NCI-H345 treated with DMSO at 0.1 percent for 48 hours (cell line): Measurements from ENCODE around the gene PPP3R2.
"Not testable (repeated sequence)": the region's sequence is repeated elsewhere in the genome, so short reads cannot be mapped to it uniquely, and the experiment has no call there.

Experiments
- DNase-seq: peaks from one replicate; lab custom pipeline; 2025; ENCODE audit not compliant: unreplicated experiment; lab: John Stamatoyannopoulos, UW

The PPP3R2 gene

DNA sequence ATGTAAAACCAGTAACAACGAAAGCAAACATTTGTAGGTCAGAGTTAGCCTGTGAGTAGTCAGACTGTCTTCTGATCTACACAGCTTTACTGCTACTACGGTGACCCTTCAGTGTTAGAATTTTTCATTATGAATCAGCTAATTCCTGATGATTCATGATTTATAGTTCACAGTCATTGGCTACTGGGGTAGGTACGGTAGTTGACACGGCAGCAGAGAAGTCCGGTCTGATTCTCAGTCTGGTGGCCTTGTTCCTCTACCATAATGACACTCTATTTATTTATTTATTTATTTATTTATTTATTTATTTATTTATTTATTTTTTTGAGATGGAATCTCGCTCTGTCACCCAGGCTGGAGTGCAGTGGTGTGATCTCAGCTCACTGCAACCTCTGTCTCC is 4.7 kb downstream of the PPP3R2 start:
- not testable (repeated sequence) for DNase-seq

DNA sequence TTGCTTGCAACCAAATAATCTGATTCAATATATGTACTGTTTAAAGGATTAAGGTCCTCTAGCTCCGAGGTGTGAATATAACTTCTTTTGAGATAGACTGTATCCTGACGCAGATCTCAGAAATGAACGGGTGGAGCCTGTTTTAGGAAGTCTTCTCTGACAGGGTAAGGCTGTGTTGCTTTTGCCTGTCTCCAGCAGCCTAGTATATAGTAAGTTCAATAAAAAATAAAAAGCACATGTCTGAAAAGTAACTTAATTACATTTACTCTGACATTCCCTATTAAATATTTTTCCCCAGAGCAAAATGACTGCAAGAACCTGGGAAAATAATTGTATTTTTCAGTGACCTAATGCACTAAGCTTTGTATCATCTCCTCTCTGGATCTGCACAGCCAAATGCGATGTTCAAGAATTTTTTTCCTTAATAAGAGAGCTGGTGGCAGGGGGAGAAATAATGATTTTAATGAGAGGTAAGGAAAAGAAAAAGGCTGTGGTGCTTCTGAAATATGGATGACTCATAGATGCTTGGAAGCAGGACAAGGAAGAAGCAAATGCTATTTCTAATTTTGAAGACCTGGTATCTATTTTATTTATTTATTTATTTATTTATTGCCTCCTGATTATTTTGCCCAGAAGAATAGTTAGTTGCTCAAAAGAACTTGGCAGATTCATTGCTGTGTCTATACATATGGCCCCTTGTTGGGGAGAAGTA is 7.3 kb downstream of the PPP3R2 start:
- no peak for DNase-seq

DNA sequence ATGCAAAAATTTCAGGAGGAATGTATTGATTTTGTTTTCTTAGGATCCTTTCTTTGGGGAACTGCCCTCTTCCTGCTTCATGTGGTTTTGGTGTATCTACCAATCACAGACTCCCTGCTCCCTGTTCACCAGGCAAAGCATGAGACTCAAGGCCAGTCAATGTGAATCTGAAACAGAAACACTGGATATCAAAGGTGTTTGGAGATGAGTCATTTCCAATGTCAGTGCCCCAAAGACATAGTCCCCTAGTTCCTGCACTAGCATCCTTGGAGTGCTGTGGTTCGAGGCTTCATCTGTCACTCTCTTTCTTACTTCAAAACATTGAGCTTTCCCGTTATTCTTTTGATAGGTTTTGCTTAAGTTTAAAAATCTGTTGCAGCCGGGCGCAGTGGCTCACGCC is 8.1 kb downstream of the PPP3R2 start:
- no peak for DNase-seq

DNA sequence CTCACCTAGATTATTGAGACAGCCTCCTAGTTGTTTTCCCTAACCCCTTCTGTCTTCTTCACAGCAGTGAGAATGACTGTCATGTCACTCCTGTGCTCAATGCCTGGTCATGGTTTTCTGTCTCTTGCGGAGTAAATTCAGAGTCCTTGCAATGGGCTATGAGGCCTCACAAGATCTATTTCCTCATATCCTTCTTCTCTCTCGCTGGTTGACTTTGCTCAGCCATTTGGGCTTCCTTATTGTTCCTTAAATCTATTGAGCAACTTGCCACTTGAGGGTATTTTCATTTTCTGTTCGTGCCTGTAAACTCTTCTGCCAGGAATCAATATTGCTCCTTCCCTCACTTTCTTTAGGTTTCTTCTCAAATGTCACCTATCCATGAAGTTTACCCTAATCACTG is 9.0 kb downstream of the PPP3R2 start:
- no peak for DNase-seq

DNA sequence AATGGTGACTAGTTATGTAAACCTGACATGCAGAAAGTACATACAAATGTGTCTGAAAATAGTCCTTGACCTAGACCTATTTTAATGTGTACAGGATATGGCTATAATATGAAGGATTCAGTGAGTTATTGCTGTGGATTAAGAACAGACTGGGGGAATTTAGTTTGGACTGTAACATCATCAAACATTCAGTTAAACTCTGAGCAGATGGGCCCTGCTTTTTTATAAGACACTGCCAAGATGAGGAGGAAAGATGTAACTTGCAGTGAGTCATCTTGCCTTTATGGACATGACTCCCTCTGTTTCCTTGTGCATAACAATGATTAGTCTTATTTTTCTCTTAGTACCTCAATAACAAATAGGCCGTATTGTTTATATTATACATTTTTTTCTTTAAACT is 12.2 kb downstream of the PPP3R2 start:
- no peak for DNase-seq

DNA sequence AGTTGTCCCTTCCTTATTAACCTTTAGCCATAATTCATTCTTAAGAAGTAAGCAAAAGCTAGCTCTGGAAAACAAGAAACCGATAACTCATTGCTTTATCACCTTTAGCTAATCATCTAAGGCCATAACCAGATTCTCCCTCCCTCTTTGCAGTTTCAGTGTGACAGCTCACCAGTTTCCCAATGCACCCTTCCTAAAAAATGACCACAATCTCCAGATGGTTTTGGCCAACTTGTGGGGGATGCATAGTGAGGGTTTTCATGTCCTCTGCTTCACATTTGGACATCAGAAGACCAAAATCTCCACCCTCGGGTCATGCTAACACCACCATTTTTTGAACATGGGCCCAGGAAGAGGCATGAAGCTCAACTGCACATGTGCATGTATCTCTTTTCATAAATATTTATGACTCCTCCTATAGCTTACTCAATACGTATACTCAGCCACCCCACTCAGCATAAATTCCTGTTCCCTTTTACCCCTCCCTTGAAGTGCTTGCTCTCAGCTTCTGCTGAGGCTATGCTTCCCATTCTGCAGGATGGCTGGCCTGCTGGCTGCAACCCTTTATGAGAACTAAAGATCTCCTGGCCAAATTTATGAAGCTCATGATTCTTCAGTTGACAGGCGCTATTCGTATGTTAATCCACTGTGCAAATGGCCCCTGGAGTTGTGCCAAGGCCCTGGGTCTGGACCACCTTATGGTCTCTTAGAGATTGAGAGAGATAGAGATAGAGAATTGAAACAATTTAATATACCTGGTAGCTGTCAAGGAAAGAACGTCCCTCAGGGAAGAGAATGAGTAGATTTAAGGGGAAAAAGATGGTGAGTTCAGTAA is 14.8 kb downstream of the PPP3R2 start:
- DNase-seq, result no peak

DNA sequence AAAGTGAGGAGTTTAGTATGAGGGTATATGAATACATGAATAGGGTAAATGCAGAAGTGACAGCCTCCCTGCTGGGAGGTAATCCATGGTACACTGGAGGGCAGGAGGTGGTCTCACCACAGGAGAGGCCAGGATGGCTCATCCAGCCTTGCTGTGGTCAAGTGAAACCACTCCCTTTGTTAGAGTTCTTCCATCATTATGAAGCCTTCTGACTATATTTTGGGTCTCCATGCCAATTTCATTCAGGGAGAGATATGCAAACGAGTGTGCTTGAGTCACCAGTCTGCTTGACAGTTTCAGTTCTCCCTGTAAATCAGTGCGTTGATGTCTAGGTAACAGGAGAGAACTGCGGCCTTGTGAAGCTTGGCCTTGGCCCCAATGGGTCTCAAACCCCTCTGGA is 16.4 kb downstream of the PPP3R2 start:
- DNase-seq, result no peak

DNA sequence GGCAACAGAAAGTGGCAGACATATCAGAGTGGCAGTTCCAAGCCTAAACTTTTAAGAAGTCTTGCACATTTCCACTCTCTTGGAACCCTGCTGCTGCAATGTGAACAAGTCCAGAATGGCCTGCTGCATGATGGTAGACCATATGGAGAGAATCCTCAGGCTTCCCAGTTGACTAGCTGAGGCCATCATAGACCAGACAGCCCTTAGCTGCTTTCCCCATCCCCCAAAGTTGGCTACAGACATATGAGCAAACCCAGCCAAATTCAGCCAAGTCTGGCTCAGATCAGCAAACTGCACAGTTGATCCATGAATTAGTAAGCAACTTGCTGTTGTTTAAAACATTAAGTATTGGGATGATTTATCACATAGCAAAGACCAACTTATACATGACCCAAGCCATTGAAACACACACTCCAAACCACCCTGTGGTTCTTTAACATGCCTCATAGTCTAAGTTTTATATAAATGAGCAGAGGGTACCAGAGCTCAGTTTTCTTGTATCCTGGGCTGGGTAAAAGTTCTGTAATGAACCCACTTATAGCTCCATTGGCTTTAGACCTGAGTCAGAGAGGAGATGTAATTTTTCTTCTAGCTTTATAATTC is 19.9 kb downstream of the PPP3R2 start:
- DNase-seq, result no peak

DNA sequence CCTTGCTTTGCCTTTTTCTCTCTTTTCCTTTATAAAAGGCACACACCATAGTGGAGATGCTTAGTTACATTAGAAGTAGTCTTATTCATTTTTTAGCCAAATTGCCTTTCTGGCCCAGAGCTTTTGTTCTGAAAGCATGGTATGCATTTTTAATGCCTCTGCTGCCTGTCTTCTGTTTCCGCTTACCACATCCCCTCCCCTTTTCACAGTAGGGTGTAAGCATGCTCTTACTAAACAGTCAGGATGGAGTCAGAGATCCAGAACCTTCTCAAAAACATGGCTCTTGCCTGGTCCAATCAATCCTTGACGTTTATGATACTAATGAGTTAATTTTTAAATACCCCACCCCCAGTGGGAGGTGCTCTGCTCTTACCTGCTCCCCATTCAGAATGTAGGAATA is 22.5 kb downstream of the PPP3R2 start:
- no peak for DNase-seq

DNA sequence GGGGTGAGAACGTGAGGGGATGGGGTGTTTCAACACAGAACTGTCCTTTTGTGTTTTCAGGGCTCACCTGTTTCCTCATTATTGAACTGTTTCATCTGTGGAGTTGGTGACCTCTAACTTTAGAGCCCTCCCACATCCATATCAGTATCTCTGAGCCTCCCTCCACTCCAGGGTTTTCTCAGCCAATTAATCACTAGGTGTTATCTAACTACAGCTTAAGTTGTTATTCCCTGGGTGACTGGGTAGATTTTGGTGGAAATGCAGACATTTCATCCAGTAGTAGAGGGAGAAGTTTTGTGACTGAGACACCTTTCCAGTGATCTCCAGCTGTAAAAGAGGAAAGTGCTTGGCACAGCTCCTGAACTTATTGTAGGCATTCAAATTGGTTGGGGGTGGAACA is 23.7 kb downstream of the PPP3R2 start:
- DNase-seq, result no peak

DNA sequence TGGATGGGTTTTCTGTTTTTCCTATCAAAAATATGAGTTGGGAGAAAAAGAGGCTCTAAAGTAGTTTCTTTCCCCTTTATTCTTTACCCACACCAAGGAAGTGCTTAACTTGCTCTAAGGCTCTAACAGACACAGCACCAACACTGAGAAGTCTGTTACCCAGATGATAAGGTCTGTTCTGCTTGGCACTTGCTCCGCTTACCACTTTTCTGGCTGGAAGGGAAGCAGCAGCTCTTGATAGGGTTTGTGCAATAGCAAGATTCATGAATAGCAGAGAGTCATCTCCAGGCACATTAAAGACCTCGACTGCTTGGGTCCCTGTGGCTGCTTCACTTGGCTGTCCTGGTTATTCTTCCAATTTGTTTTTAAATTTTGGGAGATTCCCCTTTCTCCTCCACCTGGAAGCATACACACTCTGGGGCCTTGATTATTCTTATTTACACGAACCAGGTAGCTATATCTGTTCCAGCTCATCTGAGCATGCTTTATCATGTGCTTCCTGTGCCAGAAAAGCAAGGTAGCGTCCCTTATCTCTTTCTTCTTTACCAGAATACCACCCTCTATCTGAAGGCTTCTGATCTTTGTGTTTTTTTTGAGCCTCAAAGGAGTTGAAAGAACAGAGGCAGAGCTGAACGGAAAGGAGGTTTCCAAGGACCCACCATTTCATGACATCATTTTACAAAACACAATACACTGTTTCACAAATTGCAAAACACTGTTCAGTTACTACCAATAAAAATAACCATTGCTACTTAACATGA is 24.8 kb downstream of the PPP3R2 start:
- no peak for DNase-seq

DNA sequence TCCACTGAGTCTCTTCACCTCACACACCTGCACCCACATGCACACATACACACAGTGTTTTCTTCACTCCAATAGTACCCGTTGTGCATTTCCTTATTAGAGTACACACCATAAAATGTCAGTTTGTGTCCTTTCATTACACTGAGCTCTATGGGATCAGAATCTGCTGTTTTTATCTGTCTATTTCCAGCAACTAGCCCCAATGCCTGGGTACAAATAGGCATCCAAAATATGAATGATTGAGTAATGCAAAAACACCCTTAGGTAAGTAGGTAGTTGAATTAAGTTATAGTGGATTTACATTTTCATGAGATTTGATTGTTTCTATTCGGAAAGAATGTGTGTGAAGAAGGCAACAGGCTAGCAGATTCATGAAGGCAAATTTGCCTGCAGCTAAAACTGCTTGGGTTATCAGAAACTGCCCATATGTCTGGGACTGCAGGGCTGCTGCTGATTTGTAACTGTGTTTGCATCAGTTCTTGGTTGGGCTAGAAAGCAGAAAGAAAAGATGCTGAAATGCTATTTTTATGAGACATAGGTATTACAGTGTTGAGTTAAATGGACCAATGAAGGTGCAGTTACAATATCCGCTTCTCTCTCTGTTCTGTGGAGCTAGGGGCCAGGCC is 26.9 kb downstream of the PPP3R2 start:
- no peak for DNase-seq

DNA sequence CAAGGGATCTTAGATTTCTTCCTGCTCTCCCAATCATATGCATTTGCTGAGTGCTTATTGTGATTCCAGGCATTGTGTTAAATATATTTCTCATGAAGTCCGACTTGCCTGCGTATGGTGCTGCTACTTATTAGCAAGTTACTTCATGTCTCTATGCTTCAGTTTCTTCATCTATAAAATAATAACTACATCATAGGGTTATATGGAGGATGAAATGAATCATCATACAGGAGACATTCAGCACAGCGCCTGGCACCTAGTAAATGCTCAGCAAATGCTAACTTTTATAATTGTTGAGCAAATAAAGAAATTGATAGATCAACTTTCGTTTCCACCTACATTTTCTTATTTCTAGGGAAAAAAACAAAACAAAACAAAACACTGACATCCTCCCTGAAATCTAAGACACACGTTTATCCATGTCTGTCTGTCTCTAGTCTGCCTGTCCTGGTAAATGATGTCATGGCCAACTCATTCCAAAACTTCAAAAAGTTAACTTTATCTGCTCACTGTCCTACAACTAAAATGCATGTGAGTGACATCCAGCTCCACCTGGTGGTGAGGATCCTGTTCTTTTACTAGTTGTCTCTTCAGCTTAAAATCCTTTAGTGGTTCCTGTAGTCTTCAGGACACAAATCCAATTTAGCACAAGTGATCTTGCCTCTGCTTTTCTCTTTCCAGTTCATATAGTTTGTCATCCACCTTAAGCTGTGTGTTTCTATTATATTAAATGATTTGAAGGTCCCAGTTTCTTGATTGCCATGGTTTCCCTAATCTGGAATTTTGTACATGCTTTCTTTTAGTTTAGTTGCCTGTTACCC is 27.7 kb downstream of the PPP3R2 start:
- no peak for DNase-seq

DNA sequence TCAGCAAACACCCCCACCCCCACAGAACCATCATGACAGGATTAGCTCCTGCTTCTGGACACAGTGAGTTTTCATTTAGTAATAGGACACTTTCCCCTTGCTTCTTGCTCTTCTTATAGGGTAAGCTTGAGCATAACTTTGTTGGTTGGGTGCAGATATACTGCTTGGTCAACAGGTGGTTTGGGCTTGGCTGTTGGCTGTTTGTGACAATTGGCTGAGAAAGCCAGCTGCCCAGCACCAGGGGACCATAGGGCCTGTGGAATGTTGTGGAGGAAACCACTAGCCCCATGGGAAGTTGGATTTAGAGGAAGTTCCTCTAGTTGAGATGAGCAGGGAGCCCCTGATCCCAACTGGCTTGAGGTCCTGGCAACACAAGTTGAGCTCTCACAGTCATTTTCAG is 30.5 kb downstream of the PPP3R2 start:
- DNase-seq, result no peak

DNA sequence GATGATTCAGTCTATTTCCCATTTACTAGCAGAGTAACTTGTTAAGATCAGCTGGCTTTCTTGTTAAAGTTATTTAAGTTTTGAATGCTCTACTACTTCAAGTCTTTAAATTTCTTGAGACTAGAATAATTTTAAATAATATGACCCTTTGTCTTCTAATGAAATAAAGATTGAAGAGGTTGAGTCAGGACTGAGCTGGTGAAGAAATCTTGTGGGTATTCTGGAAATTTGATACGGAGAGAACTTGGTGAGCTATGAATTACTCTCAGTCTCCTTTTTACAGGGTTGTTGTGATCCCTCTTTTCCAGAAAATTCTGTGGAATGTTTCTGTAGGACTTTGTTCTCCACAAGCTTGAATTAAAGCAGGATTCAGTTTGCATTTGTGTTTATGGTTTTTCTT is 31.8 kb downstream of the PPP3R2 start:
- DNase-seq, result no peak

DNA sequence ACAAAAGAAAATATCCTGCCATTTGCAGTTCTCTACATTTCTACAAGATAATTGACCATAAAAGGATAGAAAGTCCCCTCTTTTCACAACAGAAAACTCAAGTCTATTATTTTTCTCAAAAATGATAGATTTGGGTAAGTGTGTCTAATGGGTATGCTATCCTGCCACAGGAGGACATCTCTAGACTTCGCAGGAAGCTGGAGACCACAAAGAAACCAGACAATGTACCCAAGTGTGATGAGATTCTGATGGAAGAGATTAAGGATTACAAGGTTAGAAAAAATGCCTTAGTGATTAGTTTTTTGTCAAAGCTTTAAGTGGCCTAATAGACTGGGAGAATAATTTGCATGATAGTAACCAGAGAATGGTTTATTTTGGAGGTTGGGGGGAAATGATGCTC is 33.0 kb downstream of the PPP3R2 start:
- no peak for DNase-seq

DNA sequence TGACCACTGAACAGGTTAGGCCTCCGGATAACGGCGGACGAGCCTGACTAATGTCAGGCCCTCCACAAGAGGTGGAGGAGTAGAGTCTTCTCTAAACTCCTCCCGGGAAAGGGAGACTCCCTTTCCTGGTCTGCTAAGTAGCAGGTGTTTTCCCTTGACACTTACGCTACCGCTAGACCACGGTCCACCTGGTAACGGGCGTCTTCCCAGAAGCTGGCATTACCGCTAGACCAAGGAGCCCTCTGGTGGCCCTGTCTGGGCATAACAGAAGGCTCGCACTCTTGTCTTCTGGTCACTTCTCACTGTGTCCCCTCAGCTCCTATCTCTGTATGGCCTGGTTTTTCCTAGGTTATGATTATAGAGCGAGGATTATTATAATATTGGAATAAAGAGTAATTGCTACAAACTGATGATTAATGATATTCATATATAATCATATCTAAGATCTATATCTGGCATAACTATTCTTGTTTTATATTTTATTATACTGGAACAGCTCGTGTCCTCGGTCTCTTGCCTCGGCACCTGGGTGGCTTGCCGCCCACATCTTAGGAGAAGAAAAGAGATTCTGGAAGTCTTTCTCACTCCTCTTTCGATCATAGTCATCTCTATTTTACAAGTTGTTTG is 45.2 kb downstream of the PPP3R2 start:
- not testable (repeated sequence) for DNase-seq

DNA sequence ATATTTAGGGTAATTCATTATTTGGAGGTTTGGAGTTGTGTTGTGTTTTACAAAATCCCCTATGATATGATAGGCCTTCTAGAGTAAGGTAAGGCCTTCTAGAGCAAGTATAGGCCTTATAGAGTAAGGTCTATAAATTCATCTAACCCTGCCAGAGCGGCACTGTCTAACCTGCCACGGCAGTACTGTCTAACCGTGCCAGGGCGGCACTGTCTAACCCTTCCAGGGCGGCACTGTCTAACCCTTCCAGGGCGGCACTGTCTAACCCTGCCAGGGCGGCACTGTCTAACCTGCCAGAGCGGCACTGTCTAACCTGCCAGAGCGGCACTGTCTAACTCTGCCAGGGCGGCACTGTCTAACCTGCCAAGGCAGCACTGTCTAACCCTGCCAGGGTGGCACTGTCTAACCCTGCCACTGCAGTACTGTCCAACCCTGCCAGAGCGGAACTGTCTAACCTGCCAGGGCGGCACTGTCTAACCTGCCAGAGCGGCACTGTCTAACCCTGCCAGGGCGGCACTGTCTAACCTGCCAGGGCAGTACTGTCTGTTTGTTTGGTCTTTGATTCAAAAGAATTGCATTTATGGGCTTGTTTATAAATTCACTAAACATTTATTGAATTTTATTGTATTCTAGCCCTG is 51.6 kb downstream of the PPP3R2 start:
- DNase-seq, result no peak
